OCI-LY1 (cell line): ENCODE data around the gene DUSP1.

Experiments used
- H2AFZ ChIP-seq: fragments of 200-600 bp; sonication (generic), shearing (Covaris generic); 2 replicates; pipeline ENCODE4 v1.6.0; 2014; ENCODE audit warnings: antibody characterized with exemption, mild to moderate bottlenecking, low read length
- H3F3A ChIP-seq: fragments of 200-600 bp; sonication (generic), shearing (Covaris generic); 2 replicates; pipeline ENCODE4 v1.6.0; 2014; ENCODE audit warnings: mild to moderate bottlenecking, antibody characterized with exemption, low read length, moderate library complexity; ENCODE audit not compliant: insufficient read depth
- H3K27ac ChIP-seq: fragments of 200-600 bp; sonication (generic); 2 replicates; pipeline ENCODE4 v1.5.1; 2014; ENCODE audit warnings: low read length, mixed run types, mild to moderate bottlenecking, low read depth; ENCODE audit not compliant: poor library complexity, severe bottlenecking
- H3K27me3 ChIP-seq: fragments of 200-600 bp; sonication (generic); 2 replicates; pipeline ENCODE4 v1.6.0; 2014; ENCODE audit warnings: antibody characterized with exemption, mild to moderate bottlenecking, low read length, moderate library complexity; ENCODE audit not compliant: insufficient read depth
- H3K36me3 ChIP-seq: fragments of 200-600 bp; sonication (generic); 2 replicates; pipeline ENCODE4 v1.6.1; 2014; ENCODE audit warnings: mild to moderate bottlenecking, antibody characterized with exemption, low read length, moderate library complexity, mixed read lengths; ENCODE audit not compliant: insufficient read depth
- H3K4me1 ChIP-seq: fragments of 200-600 bp; sonication (generic); 2 replicates; pipeline ENCODE4 v1.5.1; 2014; ENCODE audit warnings: mild to moderate bottlenecking, low read length, moderate library complexity; ENCODE audit not compliant: insufficient read depth, severe bottlenecking
- H3K4me2 ChIP-seq: fragments of 200-600 bp; sonication (generic), shearing (Covaris generic); 2 replicates; pipeline ENCODE4 v1.6.1; 2014; ENCODE audit warnings: low read length
- H3K4me3 ChIP-seq: fragments of 200-600 bp; sonication (generic); 2 replicates; pipeline ENCODE4 v1.5.1; 2014; ENCODE audit warnings: low read length, low read depth, mild to moderate bottlenecking, mixed read lengths; ENCODE audit not compliant: poor library complexity, severe bottlenecking
- H3K79me2 ChIP-seq: fragments of 200-600 bp; shearing (Covaris generic); 2 replicates; pipeline ENCODE4 v1.6.1; 2016; ENCODE audit warnings: mixed run types, low read length, mixed read lengths; ENCODE audit not compliant: insufficient read depth
- H3K9ac ChIP-seq: fragments of 200-600 bp; sonication (generic), shearing (Covaris generic); 2 replicates; pipeline ENCODE4 v1.6.1; 2014; ENCODE audit warnings: mild to moderate bottlenecking, low read length, mixed read lengths
- H3K9me2 ChIP-seq: fragments of 200-600 bp; sonication (generic), shearing (Covaris generic); 2 replicates; pipeline ENCODE4 v1.6.1; 2014; ENCODE audit warnings: low read depth, mild to moderate bottlenecking, low read length, mixed read lengths
- H3K9me3 ChIP-seq: fragments of 200-600 bp; shearing (Covaris generic); 2 replicates; pipeline ENCODE4 v1.6.1; 2014; ENCODE audit warnings: low read length, mixed read lengths
- H4K20me1 ChIP-seq: fragments of 200-600 bp; sonication (generic), shearing (Covaris generic); 2 replicates; pipeline ENCODE4 v1.6.0; 2016; ENCODE audit warnings: mild to moderate bottlenecking, low read length; ENCODE audit not compliant: insufficient read depth
- EZH2 ChIP-seq: fragments of 200-600 bp; sonication (generic), shearing (Covaris generic); IDR thresholded peaks from 2 replicates; pipeline ENCODE4 v1.8.0; 2017; ENCODE audit warnings: borderline replicate concordance, mixed run types, mild to moderate bottlenecking, antibody characterized with exemption, low read length, moderate library complexity, mixed read lengths
- TF ChIP-seq, protein P1 (sequence below): fragments of 200-600 bp; sonication (generic), shearing (Covaris generic); IDR thresholded peaks from 2 replicates; pipeline ENCODE4 v1.5.1; 2017; ENCODE audit warnings: mild to moderate bottlenecking, antibody characterized with exemption, low read length, moderate library complexity, mixed read lengths

Gene DUSP1

DNA sequence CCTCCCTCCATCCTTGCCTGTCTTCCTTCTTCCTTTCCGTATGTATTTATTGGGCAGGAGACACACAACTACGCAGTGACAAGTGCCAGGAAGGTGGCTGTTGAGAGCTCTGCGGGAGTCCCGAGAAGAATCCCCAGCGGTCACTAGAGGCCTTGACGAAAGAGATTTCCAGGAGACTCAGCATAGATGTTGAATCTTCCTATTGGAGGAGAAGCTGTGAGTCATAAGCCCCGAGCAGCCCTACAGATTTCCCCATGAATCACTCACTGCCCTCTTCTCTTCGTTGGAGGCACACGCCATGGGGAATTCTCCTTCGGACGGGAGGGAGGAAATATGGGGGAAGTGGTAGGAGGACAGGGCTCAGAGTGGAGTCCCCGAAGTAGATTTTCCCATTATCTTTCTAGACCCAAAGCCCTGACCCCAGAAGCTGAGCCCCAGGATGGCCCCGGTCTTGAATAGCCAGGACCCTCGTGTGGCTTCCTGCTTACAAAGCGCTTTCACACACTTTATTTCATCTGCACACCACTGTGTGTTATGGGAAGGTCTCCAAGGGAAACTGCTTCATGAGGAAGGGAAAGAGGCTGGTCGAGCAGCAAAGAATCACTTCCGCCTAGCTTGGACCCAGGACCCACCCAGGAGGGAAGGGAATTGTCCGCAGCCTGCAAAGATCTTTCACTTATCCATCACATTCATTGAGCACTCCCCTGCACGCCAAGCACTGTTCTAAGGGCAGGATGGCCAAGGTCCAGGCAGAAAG, 12.7 kb downstream of the DUSP1 start:
- no peak overlapping the region for H3K4me2 ChIP-seq
- no peaks in the 10 kb centered on the region for H3K4me1 ChIP-seq
- H3K4me3 ChIP-seq = no peak overlapping the region
- H4K20me1 ChIP-seq = no peaks in the 10 kb centered on the region
- no peaks in the 10 kb centered on the region for H3K9me2 ChIP-seq
- H3K9me3 ChIP-seq = peaks cover 4% of the 10 kb centered on the region; the same call in 1 of the 2 replicates
- H3K27ac ChIP-seq = no peak overlapping the region
- H3K27me3 ChIP-seq = peaks cover 12% of the 10 kb centered on the region; the same call in 1 of the 2 replicates
- H2AFZ ChIP-seq = no peak overlapping the region
- H3F3A ChIP-seq = no peaks in the 10 kb centered on the region
- no peaks in the 10 kb centered on the region for H3K79me2 ChIP-seq
- no peak overlapping the region for H3K9ac ChIP-seq
- TF ChIP-seq EZH2 = no peak
- TF ChIP-seq, protein P1, sequence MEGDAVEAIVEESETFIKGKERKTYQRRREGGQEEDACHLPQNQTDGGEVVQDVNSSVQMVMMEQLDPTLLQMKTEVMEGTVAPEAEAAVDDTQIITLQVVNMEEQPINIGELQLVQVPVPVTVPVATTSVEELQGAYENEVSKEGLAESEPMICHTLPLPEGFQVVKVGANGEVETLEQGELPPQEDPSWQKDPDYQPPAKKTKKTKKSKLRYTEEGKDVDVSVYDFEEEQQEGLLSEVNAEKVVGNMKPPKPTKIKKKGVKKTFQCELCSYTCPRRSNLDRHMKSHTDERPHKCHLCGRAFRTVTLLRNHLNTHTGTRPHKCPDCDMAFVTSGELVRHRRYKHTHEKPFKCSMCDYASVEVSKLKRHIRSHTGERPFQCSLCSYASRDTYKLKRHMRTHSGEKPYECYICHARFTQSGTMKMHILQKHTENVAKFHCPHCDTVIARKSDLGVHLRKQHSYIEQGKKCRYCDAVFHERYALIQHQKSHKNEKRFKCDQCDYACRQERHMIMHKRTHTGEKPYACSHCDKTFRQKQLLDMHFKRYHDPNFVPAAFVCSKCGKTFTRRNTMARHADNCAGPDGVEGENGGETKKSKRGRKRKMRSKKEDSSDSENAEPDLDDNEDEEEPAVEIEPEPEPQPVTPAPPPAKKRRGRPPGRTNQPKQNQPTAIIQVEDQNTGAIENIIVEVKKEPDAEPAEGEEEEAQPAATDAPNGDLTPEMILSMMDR = no peak
- H3K36me3 ChIP-seq = no peaks in the 10 kb centered on the region; the same call in 1 of the 2 replicates

GRCh38 chr5:172757394-172758010, 13.5 kb downstream of the DUSP1 start:
- Histone ChIP-seq H3K79me2 (no peaks in the 10 kb centered on the region), H3K4me2 (no peak overlapping the region), H3K36me3 (no peaks in the 10 kb centered on the region; the same call in 1 of the 2 replicates), H3F3A (no peaks in the 10 kb centered on the region), H3K9me3 (peaks cover 4% of the 10 kb centered on the region; the same call in 1 of the 2 replicates), H3K27ac (no peak overlapping the region), H3K9me2 (no peaks in the 10 kb centered on the region), H4K20me1 (no peaks in the 10 kb centered on the region), H3K4me1 (no peaks in the 10 kb centered on the region), H3K4me3 (no peak overlapping the region), H3K27me3 (peaks cover 12% of the 10 kb centered on the region; the same call in 1 of the 2 replicates), H3K9ac (no peak overlapping the region), H2AFZ (no peak overlapping the region)
- TF ChIP-seq, protein P1 = no peak
- TF ChIP-seq EZH2 = no peak

DNA sequence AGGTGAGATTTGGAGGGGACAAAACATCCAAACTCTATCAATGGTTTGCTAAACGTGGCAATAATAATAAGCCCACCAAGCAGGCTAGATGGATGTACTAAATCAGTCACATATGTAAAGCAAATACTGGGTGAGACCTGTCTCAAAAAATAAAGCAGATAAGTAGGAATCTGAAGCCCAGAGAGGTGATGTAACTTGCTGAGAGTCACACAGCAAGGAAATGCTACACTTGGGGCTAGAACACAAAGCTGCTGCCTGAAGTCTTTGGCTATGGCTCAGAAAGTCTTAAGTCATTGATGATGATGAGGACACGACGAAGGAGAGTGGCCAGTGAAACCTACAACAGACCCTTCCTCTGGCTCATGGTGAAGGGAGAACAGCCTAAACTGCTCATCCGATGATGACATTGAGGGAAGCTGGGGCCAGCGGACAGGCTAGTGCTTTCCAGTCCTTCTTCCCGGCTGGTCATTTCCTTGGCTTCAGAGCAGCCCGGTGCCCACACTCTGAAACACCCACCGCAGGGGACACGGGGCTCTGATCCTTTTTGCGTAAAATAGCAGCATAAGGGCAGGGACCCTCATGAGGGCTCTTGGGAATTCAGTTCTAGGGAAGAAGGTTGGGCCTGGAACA, 14.1 kb downstream of the DUSP1 start:
- TF ChIP-seq, protein P1 = no peak
- no peak for TF ChIP-seq EZH2
- Histone ChIP-seq H3F3A (no peaks in the 10 kb centered on the region), H2AFZ (no peak overlapping the region)

More for the DNA sequence above, 14.1 kb downstream of the DUSP1 start:
- Histone ChIP-seq H3K27ac (no peak overlapping the region), H3K9me3 (peaks cover 4% of the 10 kb centered on the region; the same call in 1 of the 2 replicates), H3K4me1 (no peaks in the 10 kb centered on the region), H3K4me2 (no peak overlapping the region), H4K20me1 (no peaks in the 10 kb centered on the region), H3K9me2 (no peaks in the 10 kb centered on the region), H3K4me3 (no peak overlapping the region), H3K9ac (no peak overlapping the region), H3K27me3 (peaks cover 12% of the 10 kb centered on the region; the same call in 1 of the 2 replicates), H3K79me2 (no peaks in the 10 kb centered on the region), H3K36me3 (no peaks in the 10 kb centered on the region; the same call in 1 of the 2 replicates)
